ENCODE measurements around the gene PLAGL1. TPM values are rescaled to one million over a fixed set of nuclear protein-coding genes. Genes with fewer than 3 reads are reported as not detected.
"Not testable (repeated sequence)": the region's sequence is repeated elsewhere in the genome, so short reads cannot be mapped to it uniquely, and the experiment has no call there.

Gene PLAGL1
- total RNA-seq, 4 donors from 2014 or later, result 22.3 to 33.6 (median 26.0) TPM

DNA sequence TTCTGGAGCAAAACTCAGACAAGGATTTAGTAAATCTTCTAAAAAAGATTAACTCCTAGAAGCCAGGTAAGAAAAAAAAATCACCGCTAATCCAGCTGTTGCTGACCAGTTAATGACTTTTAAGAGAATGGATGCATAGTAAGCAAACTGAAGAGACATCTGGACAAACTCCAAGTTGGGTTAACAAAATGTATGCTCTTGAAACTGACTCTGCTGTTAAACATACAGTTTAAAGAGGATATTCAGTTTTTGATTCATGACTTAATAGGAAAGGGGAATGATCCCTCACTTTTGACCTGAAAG lies 70.4 kb downstream of the PLAGL1 start:
- no peak for DNase-seq (ENCODE audit: low spot score)
- no peak for ATAC-seq (ENCODE audit: low FRiP score)
- TF ChIP-seq CTCF (IDR thresholded peaks at IDR 0.05), result no peak

DNA sequence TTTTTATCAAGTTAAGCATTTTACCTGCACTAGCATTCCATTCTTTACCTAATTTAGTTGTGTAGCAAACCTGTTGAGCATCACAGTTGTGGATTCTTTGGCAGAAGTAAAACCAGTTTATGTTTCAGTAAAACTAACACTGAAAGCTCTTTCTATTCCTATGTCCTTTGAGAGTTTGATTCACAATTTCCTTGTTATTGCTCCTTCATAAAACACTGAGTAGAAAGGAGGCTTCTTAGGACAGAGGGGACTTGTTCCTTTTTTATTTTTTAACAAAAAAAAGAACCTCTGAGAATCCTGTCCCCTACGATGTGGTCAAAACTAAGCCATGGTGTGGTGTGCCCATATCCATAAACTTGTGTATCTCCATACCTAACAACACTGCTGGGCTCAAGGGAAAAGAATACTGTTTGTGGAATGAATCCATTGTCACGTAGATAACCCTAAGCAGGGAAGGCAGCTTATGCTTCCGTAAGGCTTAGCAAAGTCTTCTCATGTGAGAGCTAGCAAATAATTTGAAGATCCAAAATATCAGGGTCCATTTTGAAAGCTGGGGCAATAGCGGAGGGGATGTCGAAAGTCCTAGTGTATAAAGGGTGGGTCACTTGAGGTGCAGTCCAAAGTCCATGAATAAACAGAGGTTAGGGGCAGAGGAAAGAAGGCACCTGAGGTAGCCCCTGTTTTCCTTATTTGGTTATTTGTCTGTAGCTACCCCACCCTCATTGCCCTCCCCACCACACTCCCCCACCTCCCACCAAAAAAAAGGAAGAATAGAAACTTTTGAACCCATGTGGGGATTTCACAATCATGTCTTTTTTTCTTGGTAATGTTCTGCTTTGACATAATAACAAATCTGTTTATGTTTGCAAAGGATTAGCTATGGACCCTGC lies 71.0 kb downstream of the PLAGL1 start:
- DNase-seq (ENCODE audit: low spot score) (no peak), ATAC-seq (ENCODE audit: low FRiP score) (no peak)
- no peak for TF ChIP-seq CTCF (IDR thresholded peaks at IDR 0.05)

GRCh38 chr6:143936347-143936746 lies 71.7 kb downstream of the PLAGL1 start:
- no peak for TF ChIP-seq CTCF (IDR thresholded peaks at IDR 0.05)
- no peak for ATAC-seq (ENCODE audit: low FRiP score)
- no peak for DNase-seq (ENCODE audit: low spot score)

DNA sequence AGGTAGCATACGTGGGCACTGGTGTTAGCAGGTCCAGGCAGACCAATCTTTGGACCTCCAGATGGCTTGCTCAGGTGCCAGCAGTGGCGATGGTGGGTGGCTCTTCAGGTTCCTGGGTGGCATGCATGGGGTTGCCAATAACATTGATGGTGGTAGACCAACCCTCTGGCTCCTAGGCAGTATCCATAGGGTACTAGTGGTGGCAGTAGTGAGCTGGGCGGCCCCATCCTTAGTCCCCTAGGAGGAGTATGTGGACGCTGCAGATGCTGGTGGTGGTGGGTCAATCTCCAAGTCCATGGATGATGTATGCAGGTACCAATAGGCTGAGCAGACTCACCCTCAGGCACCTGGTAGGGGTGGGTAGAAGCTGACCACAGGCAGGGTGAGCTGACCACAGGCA lies 73.2 kb downstream of the PLAGL1 start:
- no peak for TF ChIP-seq CTCF (IDR thresholded peaks at IDR 0.05)
- ATAC-seq (ENCODE audit: low FRiP score), result no peak
- no peak for DNase-seq (ENCODE audit: low spot score)

GRCh38 chr6:143934331-143934730 lies 73.7 kb downstream of the PLAGL1 start:
- ATAC-seq (ENCODE audit: low FRiP score) (no peak), DNase-seq (ENCODE audit: low spot score) (no peak)
- no peak for TF ChIP-seq CTCF (IDR thresholded peaks at IDR 0.05)

DNA sequence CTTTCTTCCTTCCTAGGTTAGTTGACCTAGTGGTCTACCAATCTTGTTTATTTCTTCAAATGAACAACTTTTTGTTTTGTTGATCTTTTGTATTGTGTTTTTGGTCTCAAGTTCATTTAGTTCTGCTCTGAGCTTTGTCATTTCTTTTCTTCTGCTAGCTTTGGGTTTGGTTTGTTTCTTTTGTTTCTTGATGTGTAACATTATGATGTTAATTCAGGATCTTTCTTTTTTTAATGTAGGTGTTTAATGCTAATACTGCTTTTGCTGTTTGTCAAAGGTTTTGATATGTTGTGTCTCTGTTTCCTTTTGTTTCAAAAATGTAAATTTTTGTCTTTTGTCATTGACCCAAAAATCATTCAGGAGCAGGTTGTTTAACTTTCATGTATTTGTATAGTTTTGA lies 78.1 kb downstream of the PLAGL1 start:
- no peak for ATAC-seq (ENCODE audit: low FRiP score)
- no peak for TF ChIP-seq CTCF (IDR thresholded peaks at IDR 0.05)
- DNase-seq (ENCODE audit: low spot score), result no peak

DNA sequence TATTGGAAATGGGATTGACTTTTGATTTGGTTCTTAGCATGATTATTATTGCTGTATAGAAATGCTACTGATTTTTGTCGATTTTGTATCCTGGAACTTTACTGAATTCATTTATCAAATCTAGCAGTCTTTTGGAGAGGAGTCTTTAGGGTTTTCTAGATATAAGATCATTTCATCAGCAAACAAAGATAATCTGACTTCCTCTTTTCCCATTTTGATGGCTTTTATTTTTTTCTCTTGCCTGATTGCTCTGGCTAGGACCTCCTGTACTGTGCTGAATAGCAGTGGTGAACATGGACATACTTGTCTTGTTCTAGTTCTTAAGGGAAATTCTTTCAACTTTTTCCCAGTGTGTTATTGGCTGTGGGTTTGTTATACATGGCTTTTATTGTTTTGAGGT lies 79.2 kb downstream of the PLAGL1 start:
- ATAC-seq (ENCODE audit: low FRiP score) (no peak), DNase-seq (ENCODE audit: low spot score) (no peak)
- no peak for TF ChIP-seq CTCF (IDR thresholded peaks at IDR 0.05)

GRCh38 chr6:143917026-143917425 lies 91.0 kb downstream of the PLAGL1 start:
- DNase-seq (ENCODE audit: low spot score); ATAC-seq (ENCODE audit: low FRiP score): not testable (repeated sequence)
